Esophagus muscularis mucosa (tissue), 4 donors: ENCODE measurements around the gene DCPS.

Experiments
- CTCF ChIP-seq, 3 experiments: fragments of 200-600 bp in 2 of 3; fragments of 450-650 bp in 1 of 3; sonication (generic) in 2 of 3; IDR thresholded peaks; one replicate each; pipeline ENCODE4 v1.5.1; 2017 to 2019; ENCODE audit warnings: antibody characterized with exemption in 3 of 3, mild to moderate bottlenecking in 2 of 3, moderate library complexity in 1 of 3
- EP300 ChIP-seq: sonication (generic); formaldehyde crosslinking; IDR thresholded peaks from one replicate; pipeline ENCODE4 v1.6.1; 2017; ENCODE audit warnings: antibody characterized with exemption
- POLR2A ChIP-seq: fragments of 450-650 bp; IDR thresholded peaks from one replicate; pipeline ENCODE4 v1.6.1; 2017; ENCODE audit warnings: antibody characterized with exemption, moderate library complexity, mild to moderate bottlenecking, low read depth
- POLR2AphosphoS5 ChIP-seq, 2 donors: sonication (generic); formaldehyde crosslinking; IDR thresholded peaks; one replicate each; pipeline ENCODE4 v1.6.1; 2017; ENCODE audit warnings: antibody characterized with exemption in 2 of 2

DNA sequence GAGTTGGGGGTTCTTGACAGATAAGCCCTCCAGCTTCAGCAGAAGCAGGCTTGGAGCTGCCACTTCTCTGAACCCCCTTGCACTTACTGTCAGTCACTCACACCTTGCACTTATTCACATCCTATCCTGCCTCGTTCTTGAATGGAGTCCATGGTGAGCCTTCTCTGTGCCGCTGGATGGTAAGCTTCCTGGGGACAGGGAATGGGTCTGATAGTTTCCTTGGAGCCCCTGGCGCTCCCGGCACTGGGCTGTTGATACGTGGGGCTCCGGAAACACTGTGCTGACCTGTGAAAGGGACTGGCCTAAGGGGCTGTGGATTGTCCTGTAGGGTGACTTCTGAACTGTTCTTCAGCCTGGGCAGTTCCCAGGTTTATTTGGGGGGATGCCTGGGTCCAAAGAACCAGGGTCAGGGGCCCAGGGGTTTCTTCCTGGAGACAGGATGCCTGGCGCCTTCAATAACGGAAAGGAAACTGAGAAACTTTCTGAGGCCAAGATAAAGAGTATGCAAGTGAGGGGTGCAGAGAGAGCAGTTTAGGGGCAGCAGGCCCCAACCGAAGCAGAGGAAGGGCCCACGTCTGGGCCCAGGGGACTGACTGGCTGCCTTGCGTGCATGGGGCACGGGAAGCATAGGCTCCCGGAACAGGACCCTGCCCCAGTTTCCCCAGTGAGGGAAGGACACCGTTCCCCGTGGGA is 50.9 kb downstream of the DCPS start:
- TF ChIP-seq CTCF (IDR thresholded peaks at IDR 0.05), result no peak
- no peak for TF ChIP-seq POLR2A
- no peak for TF ChIP-seq POLR2AphosphoS5 (IDR thresholded peaks at IDR 0.05)
- TF ChIP-seq EP300, result no peak
